ENCODE results near the gene KCNQ1. TPM values are rescaled to one million over a fixed set of nuclear protein-coding genes. Genes with fewer than 3 reads are reported as not detected.

The KCNQ1 gene
- total RNA-seq, 1 experiment from 2014 or later = 2.3 TPM

- WGBS (ENCODE audit: extremely low coverage, insufficient read length, low lambda C conversion rate) = no CpG with 5 or more reads among the region's 21 CpGs
- Histone ChIP-seq H3K4ac (ENCODE audit: low read depth, low read length) (no peak overlapping the region), H3T11ph (ENCODE audit: low read length) (no peak overlapping the region), H3K27ac (ENCODE audit: insufficient read length, low read depth, low read length) (no peak overlapping the region), H4K20me1 (ENCODE audit: control insufficient read depth, insufficient read depth, insufficient read length) (no peaks in the 10 kb centered on the region), H3K9me3 (ENCODE audit: control insufficient read depth, low read depth, low read length) (no peaks in the 10 kb centered on the region), H3K27me3 (ENCODE audit: insufficient read depth, low read length) (peaks cover 24% of the 10 kb centered on the region; the same call in 1 of the 2 replicates), H2BK120ac (ENCODE audit: low read depth, low read length, poor library complexity, severe bottlenecking) (no peak overlapping the region), H4K91ac (ENCODE audit: insufficient read length, low read depth, low read length) (no peak overlapping the region), H2AFZ (ENCODE audit: low read length) (no peak overlapping the region), H4K8ac (replicated peaks; ENCODE audit: insufficient read length, low read depth, low read length) (no peak overlapping the region), H3K4me2 (ENCODE audit: insufficient read depth, insufficient read length, low read length) (no peak overlapping the region), H3K79me2 (ENCODE audit: insufficient read depth, low read length) (no peaks in the 10 kb centered on the region), H3K14ac (ENCODE audit: insufficient read depth, low read length) (no peak overlapping the region), H3K23me2 (ENCODE audit: insufficient read length, low read depth, low read length, poor library complexity, severe bottlenecking) (peaks cover 7% of the 10 kb centered on the region), H2BK15ac (ENCODE audit: low read depth, low read length) (no peak overlapping the region), H4K5ac (ENCODE audit: insufficient read length, low read depth, low read length) (no peak overlapping the region), H2BK5ac (ENCODE audit: insufficient read length, low read length) (no peak overlapping the region), H2AK5ac (ENCODE audit: insufficient read length, low read length) (no peak overlapping the region), H2BK20ac (ENCODE audit: low read depth, low read length, poor library complexity, severe bottlenecking) (no peak overlapping the region), H2BK12ac (ENCODE audit: insufficient read length, low read depth, low read length) (no peak overlapping the region), H3K23ac (ENCODE audit: insufficient read length, low read depth, low read length) (no peak overlapping the region), H3K79me1 (ENCODE audit: insufficient read depth, low read depth, low read length, poor library complexity, severe bottlenecking) (no peaks in the 10 kb centered on the region), H3K9ac (ENCODE audit: extremely low read depth, insufficient read length, low read length) (no peak overlapping the region), H3K4me1 (ENCODE audit: insufficient read depth, low read length) (no peaks in the 10 kb centered on the region), H3K18ac (ENCODE audit: insufficient read length, low read depth, low read length) (no peak overlapping the region), H3K56ac (ENCODE audit: insufficient read length, low read depth, low read length) (no peak overlapping the region)
- Mint-ChIP-seq H3K27me3 (ENCODE audit: low read depth) (peaks cover 88% of the 10 kb centered on the region), H3K4me1 (peaks cover 0 to 3% of the 10 kb centered on the region in 2 experiments; a peak in 2 of 4 replicates), H3K9me3 (no peaks in the 10 kb centered on the region), H3K36me3 (ENCODE audit: insufficient read depth in 1 of 3, low read depth in 3 of 3) (no peaks in the 10 kb centered on the region; a peak in 1 of 7 replicates), H3K4me3 (no peak overlapping the region), H3K27ac (no peak overlapping the region)
- no peak for TF ChIP-seq CTCF (conservative IDR thresholded peaks at IDR 0.05)
- DNase-seq = no peak
These were observed 4.1 kb downstream of the KCNQ1 start for GRCh38 chr11:2448661-2449547.

All from H9 (cell line).